Osteocyte (in vitro differentiated cells): ENCODE results near the gene PDE6H. TPM values are rescaled to one million over a fixed set of nuclear protein-coding genes. Genes with fewer than 3 reads are reported as not detected.

Experiments
- DNase-seq: peaks from one replicate; pipeline ENCODE4 v3.0.0; 2021; ENCODE audit warnings: mixed read lengths; ENCODE audit not compliant: unreplicated experiment; ENCODE audit errors: extremely low spot score
- H3K27ac Mint-ChIP-seq: one replicate; pipeline ENCODE4 v1.8.0; 2021; ENCODE audit warnings: mild to moderate bottlenecking, mixed read lengths; ENCODE audit not compliant: unreplicated experiment
- H3K27me3 Mint-ChIP-seq: one replicate; pipeline ENCODE4 v1.8.0; 2021; ENCODE audit warnings: mixed read lengths; ENCODE audit not compliant: unreplicated experiment
- H3K36me3 Mint-ChIP-seq: one replicate; pipeline ENCODE4 v1.8.0; 2021; ENCODE audit warnings: mixed read lengths; ENCODE audit not compliant: unreplicated experiment
- H3K4me1 Mint-ChIP-seq: one replicate; pipeline ENCODE4 v1.8.0; 2021; ENCODE audit warnings: mixed read lengths; ENCODE audit not compliant: unreplicated experiment
- H3K4me3 Mint-ChIP-seq: one replicate; pipeline ENCODE4 v1.8.0; 2021; ENCODE audit warnings: mild to moderate bottlenecking, moderate library complexity, mixed read lengths; ENCODE audit not compliant: unreplicated experiment
- H3K9me3 Mint-ChIP-seq: one replicate; pipeline ENCODE4 v1.8.0; 2021; ENCODE audit warnings: mixed read lengths; ENCODE audit not compliant: unreplicated experiment
- long read RNA-seq: library from polyadenylated mRNA; unstranded; transcript quantifications from one replicate; pipeline ENCODE4 v2.0.0, GENCODE V29; 2021
- total RNA-seq: library from RNA; stranded (reverse); gene quantifications from 2 replicates; pipeline ENCODE4 v1.2.1, GENCODE V29; 2021
- TF ChIP-seq, protein P1 (sequence below): fragments of 200-600 bp; sonication (generic); IDR thresholded peaks from 2 replicates; pipeline ENCODE4 v1.5.0; 2021; ENCODE audit warnings: antibody characterized with exemption, mild to moderate bottlenecking, moderate library complexity

Gene PDE6H
- not detected in 2 replicates for total RNA-seq
- long read RNA-seq = 0 reads

DNA sequence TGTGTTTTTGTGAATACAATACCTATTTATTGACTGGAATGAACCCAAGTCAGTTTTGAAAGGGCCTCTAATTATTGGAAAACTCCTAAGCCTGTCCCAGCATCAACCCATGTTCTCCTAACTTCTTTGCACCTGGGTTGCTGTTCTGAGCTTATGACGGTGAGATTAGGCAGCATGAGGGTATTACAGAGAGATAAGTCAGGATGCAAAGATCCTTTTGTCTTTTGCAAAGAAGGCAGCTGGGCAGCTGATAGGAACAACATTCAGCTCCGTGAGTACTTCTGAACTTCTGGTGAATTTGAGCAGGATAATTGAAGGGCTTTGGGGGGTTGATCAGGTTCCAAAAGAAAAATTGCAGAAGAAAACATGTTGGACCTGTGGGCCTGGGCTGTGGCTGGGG, at the start of gene PDE6H:
Gene PDE6H (plus strand): TSS at position 227 of the 400 bp plus-strand sequence. CDS start 4,971 bp downstream, outside the sequence.
- H3K4me3 Mint-ChIP-seq = no peak within 1 kb of the TSS
- peaks cover 8% of the 10 kb centered on the region for H3K4me1 Mint-ChIP-seq
- no peak within 1 kb of the TSS for H3K27ac Mint-ChIP-seq
- no peak for DNase-seq
- H3K9me3 Mint-ChIP-seq = peaks cover 10% of the 10 kb centered on the region
- TF ChIP-seq, protein P1, sequence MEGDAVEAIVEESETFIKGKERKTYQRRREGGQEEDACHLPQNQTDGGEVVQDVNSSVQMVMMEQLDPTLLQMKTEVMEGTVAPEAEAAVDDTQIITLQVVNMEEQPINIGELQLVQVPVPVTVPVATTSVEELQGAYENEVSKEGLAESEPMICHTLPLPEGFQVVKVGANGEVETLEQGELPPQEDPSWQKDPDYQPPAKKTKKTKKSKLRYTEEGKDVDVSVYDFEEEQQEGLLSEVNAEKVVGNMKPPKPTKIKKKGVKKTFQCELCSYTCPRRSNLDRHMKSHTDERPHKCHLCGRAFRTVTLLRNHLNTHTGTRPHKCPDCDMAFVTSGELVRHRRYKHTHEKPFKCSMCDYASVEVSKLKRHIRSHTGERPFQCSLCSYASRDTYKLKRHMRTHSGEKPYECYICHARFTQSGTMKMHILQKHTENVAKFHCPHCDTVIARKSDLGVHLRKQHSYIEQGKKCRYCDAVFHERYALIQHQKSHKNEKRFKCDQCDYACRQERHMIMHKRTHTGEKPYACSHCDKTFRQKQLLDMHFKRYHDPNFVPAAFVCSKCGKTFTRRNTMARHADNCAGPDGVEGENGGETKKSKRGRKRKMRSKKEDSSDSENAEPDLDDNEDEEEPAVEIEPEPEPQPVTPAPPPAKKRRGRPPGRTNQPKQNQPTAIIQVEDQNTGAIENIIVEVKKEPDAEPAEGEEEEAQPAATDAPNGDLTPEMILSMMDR = no peak
- no peaks in the 10 kb centered on the region for H3K27me3 Mint-ChIP-seq
- no peaks in the 10 kb centered on the region for H3K36me3 Mint-ChIP-seq

DNA sequence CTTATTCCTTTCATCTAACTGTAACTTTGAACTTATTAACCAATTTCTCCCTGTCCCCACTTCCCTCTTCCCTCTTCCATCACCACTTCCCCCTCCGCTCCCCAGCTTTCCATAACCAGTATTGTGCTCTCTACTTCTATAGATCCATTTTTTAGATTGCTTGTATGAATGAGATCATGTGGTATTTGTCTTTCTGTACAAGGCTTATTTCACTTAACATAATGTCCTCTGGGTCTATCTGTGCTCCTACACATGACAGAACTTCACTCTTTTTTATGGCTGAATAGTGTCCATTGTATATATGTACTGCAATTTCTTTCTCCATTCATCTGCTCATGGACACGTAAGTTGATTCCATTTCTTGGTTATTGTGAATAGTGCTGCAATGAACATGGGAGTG, 48.9 kb upstream of the PDE6H start:
- Mint-ChIP-seq H3K27me3 (no peaks in the 10 kb centered on the region), H3K9me3 (no peaks in the 10 kb centered on the region), H3K4me3 (no peak overlapping the region), H3K27ac (no peak overlapping the region), H3K4me1 (peaks cover 17% of the 10 kb centered on the region), H3K36me3 (no peaks in the 10 kb centered on the region)
- no peak for DNase-seq
- TF ChIP-seq, protein P1 = no peak

DNA sequence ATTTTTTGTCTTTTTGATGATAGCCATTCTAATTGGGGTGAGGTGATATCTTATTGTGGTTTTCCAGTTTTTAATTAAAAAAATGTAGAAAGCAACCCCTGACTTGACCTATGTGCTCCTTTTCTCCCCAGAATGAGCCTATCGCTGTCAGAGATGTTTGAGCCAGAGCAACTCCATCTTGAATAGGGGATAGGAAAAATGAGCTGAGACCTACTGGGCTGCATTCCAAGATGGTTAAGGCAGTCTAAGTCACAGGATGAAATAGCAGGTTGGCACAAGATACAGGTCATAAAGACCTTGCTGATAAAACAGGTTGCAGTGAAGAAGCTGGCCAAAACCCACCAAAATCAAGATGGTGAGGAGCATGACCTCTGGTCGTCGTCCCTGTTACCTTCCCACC, 48.3 kb upstream of the PDE6H start:
- Mint-ChIP-seq H3K9me3 (no peaks in the 10 kb centered on the region), H3K4me3 (no peak overlapping the region)

DNA sequence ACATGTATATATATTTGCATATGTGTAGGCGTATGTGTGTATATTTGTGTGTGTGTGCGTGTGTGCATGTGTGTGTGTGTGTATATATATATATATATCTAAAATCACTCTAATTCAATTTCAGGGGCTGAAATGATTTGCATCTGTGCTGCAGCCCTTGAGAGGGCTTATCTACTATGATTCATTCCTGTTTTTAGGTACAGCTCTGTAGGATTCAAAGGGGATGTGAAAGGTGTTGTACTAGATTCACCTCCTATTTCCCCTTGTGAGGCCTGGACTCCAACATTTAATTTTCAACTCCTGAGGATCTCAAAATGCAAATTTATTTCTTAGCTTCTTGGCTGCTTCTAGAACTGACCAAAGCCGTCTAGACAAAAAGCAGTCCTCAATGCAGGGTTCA, 45.6 kb upstream of the PDE6H start:
- Mint-ChIP-seq H3K4me1 (peaks cover 45% of the 10 kb centered on the region), H3K27ac (no peak overlapping the region), H3K27me3 (no peaks in the 10 kb centered on the region)

More for the DNA sequence above, 48.3 kb upstream of the PDE6H start:
- Mint-ChIP-seq H3K36me3 (no peaks in the 10 kb centered on the region), H3K27ac (no peak overlapping the region), H3K27me3 (no peaks in the 10 kb centered on the region), H3K4me1 (peaks cover 23% of the 10 kb centered on the region)
- TF ChIP-seq, protein P1 = no peak
- no peak for DNase-seq

DNA sequence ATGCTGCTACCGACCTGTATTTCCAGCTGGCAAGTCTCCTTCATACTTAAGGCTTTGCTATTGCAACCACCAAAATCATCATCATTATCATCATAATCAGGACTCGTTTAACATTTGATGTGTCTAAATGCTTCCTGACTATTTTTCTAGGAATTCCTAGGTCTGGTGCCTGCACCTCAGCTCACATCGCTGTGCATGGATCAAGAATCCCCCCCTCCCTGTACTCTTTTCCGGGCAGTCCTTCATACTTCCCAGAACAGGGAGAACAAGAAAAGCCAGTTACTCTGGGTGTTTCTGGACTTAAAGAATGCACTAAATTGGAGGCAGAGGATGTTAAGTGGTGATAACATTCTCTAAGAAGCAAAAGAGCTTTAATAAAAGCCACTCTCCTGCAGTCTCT, 43.9 kb upstream of the PDE6H start:
- no peak for DNase-seq
- H3K9me3 Mint-ChIP-seq = no peaks in the 10 kb centered on the region
- peaks cover 3% of the 10 kb centered on the region for H3K36me3 Mint-ChIP-seq
- TF ChIP-seq, protein P1 = no peak
- H3K4me3 Mint-ChIP-seq = peak overlapping the region; percentile 63
- H3K4me1 Mint-ChIP-seq = peaks cover 47% of the 10 kb centered on the region
- H3K27ac Mint-ChIP-seq = peak overlapping the region; percentile 84
- H3K27me3 Mint-ChIP-seq = no peaks in the 10 kb centered on the region

More for the DNA sequence above, 45.6 kb upstream of the PDE6H start:
- H3K9me3 Mint-ChIP-seq = no peaks in the 10 kb centered on the region
- TF ChIP-seq, protein P1 = no peak
- no peak overlapping the region for H3K4me3 Mint-ChIP-seq
- H3K36me3 Mint-ChIP-seq = no peaks in the 10 kb centered on the region
- no peak for DNase-seq
